ENCODE measurements around the gene FOLR2. TPM values are rescaled to one million over a fixed set of nuclear protein-coding genes. Genes with fewer than 3 reads are reported as not detected.

FOLR2 gene
- total and polyA plus RNA-seq, 3 donors from 2014 or later: 1.3 to 37.3 (median 8.7) TPM

DNA sequence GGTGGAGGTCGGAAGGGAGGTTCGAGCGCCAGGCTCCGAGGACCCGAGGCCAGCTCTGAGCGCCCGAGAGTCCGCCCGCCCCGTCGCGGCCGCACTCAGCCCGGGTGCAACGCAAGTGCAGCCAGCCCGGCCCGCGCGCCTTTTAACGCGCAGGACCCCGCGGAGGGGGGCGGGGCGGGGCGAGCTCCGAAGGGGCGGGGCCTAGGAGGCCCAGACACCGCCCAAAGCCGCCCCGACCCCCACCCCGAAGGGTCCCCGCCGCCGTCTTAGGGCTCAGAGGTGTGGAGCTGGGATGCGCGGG, 27.4 kb downstream of the FOLR2 start, which contains the start of gene PHOX2A:
Gene PHOX2A (minus strand): TSS at position 117 of the 301 bp plus-strand sequence. CDS start 172 bp downstream, outside the sequence.
- TF ChIP-seq, protein P1, sequence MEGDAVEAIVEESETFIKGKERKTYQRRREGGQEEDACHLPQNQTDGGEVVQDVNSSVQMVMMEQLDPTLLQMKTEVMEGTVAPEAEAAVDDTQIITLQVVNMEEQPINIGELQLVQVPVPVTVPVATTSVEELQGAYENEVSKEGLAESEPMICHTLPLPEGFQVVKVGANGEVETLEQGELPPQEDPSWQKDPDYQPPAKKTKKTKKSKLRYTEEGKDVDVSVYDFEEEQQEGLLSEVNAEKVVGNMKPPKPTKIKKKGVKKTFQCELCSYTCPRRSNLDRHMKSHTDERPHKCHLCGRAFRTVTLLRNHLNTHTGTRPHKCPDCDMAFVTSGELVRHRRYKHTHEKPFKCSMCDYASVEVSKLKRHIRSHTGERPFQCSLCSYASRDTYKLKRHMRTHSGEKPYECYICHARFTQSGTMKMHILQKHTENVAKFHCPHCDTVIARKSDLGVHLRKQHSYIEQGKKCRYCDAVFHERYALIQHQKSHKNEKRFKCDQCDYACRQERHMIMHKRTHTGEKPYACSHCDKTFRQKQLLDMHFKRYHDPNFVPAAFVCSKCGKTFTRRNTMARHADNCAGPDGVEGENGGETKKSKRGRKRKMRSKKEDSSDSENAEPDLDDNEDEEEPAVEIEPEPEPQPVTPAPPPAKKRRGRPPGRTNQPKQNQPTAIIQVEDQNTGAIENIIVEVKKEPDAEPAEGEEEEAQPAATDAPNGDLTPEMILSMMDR (IDR thresholded peaks at IDR 0.05): no peak
- no peak for TF ChIP-seq POLR2A (IDR thresholded peaks at IDR 0.05)
- Histone ChIP-seq H3K36me3 (ENCODE audit: low read depth, missing control alignments) (no peaks in the 10 kb centered on the region), H3K27ac (no peak within 1 kb of the TSS), H3K9me3 (no peaks in the 10 kb centered on the region), H3K4me3 (peak within 1 kb of the TSS; percentile 29 to 55), H3K27me3 (peaks cover 4% of the 10 kb centered on the region), H3K4me1 (peaks cover 15% of the 10 kb centered on the region)
- intact Hi-C loops (cut with DNase I; ENCODE audit: low total_unique reads): no loop called here
- DNase-seq: no peak
- whole genome bisulfite sequencing, 2 donors: 1 to 4% methylated on average over 4 to 22 of the region's 37 CpGs

DNA sequence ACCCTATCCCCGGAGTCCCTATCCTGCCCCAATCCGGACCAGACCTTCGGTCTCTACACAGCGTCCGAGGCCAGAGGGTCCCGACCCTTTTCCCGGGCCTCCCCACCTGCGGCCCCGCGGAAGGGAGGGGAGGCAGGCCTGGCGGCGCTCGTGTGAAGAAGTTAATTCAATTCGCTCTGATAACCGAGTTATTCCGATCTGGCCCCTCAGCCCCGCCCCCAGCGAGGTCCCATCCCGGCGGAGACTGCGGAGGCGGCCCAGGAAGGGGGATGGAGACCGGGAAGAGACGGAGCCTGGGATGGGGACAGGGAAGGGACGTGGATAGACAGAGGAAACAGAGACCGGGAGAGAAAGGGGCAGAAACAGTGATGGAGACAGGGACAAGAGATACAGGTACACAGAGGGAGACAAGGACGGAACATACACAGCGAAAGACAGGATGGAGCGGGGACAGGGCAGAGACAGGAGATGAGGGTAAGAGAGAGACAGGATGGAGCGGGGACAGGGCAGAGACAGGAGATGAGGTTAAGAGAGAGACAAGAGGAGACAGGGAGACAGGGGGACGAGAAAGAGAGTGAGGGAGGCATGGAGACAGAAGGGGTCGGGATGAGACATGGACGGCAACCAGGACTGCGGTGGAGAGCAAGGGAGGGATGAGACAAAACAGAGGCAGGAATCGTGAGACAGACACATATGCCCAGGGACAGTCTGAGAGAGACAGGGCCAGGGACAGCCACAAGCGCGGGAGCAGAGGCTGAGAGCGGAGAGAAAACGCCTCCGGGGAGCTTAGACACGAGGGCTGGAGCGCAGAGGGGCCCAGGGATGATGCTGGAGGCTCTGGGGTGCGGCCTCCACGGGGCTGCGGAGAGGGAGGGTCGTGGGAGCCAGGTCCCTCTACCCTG, 28.0 kb downstream of the FOLR2 start:
- peaks cover 12% of the 10 kb centered on the region for H3K4me1 ChIP-seq
- H3K36me3 ChIP-seq (ENCODE audit: low read depth, missing control alignments): no peaks in the 10 kb centered on the region
- TF ChIP-seq, protein P1 (IDR thresholded peaks at IDR 0.05): no peak
- no peak for TF ChIP-seq POLR2A (IDR thresholded peaks at IDR 0.05)
- H3K9me3 ChIP-seq: no peaks in the 10 kb centered on the region
- H3K27me3 ChIP-seq: peaks cover 4% of the 10 kb centered on the region
- H3K4me3 ChIP-seq: peak overlapping the region; percentile 29 to 55
- no peak for DNase-seq
- no peak overlapping the region for H3K27ac ChIP-seq
- intact Hi-C loops (cut with DNase I; ENCODE audit: low total_unique reads): no loop called here
- WGBS, 2 donors: 5% methylated on average over 39 to 46 of the region's 46 CpGs

DNA sequence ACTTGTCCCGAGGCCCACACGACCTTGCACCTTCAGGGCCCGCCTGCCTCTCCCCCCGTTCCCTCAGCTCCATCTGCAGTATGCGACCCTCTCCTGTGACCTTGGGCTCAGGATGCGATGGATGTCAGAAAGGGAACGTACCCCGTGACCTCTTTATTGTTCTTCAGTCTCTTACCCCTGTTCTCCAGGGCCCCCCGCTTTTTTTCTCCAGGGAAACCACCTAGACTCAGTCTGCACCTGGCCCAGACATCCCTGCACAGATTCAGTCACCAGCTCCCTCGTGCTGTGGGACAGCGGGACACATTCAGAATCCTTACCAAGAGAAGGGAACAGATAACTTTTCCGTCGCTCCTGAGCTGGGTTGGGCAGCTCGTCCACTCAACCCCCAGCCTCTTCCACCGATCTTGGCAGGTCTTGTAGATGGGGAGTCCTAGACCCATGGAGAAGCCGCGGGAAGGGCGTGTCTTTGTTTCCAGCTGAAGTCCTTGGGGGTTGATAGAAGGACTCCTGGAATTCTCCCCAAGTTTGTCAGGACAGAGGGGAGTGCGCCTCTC, 28.7 kb downstream of the FOLR2 start:
- intact Hi-C loops (cut with DNase I; ENCODE audit: low total_unique reads): no loop called here
- Histone ChIP-seq H3K9me3 (no peaks in the 10 kb centered on the region), H3K27ac (no peak overlapping the region), H3K4me3 (no peak overlapping the region), H3K4me1 (peaks cover 8% of the 10 kb centered on the region), H3K27me3 (peaks cover 4% of the 10 kb centered on the region), H3K36me3 (ENCODE audit: low read depth, missing control alignments) (no peaks in the 10 kb centered on the region)
- no peak for DNase-seq
- WGBS, 2 donors: 12 to 27% methylated on average over 14 to 19 of the region's 19 CpGs
- TF ChIP-seq, protein P1 (IDR thresholded peaks at IDR 0.05): no peak
- TF ChIP-seq POLR2A (IDR thresholded peaks at IDR 0.05): no peak

DNA sequence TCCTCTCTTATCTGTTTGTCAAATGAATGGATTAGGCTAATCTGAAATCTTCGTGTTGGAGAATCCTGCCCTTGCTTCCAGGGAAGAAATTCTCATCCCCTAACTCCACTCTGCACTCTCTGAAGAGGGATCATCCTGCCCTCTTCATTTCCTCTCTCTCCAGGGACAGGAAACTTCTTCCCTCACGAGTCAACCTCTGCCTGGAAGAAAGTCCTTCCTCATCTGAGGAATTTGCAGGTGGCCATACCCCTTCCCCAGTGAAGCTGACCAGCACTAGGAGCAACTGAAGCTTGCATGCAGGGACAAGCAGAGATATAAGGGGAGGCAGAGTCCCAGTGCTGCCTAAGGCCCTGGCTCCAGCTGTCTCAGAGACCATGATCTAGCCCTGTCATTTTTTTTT, 31.0 kb downstream of the FOLR2 start:
- H3K4me1 ChIP-seq: peaks cover 4% of the 10 kb centered on the region
- no peaks in the 10 kb centered on the region for H3K36me3 ChIP-seq (ENCODE audit: low read depth, missing control alignments)
- H3K27ac ChIP-seq: no peak overlapping the region
- H3K9me3 ChIP-seq: no peaks in the 10 kb centered on the region
- intact Hi-C loops (cut with DNase I; ENCODE audit: low total_unique reads): no loop called here
- no peak overlapping the region for H3K4me3 ChIP-seq
- TF ChIP-seq, protein P1 (IDR thresholded peaks at IDR 0.05): no peak
- TF ChIP-seq POLR2A (IDR thresholded peaks at IDR 0.05): no peak
- DNase-seq: no peak
- peaks cover 4% of the 10 kb centered on the region for H3K27me3 ChIP-seq
- 53 to 70% methylated on average over 2 of the region's 2 CpGs for WGBS, 2 donors
